Activated CD4-positive, alpha-beta T cell treated with anti-CD3 and anti-CD28 coated beads, Interleukin-2, amount 50 U/mL, for 16 hours (primary cell): ENCODE results near the gene CA10.

Experiments
- DNase-seq: peaks from one replicate; pipeline ENCODE4 v3.0.0-alpha.2; 2020

CA10 gene

DNA sequence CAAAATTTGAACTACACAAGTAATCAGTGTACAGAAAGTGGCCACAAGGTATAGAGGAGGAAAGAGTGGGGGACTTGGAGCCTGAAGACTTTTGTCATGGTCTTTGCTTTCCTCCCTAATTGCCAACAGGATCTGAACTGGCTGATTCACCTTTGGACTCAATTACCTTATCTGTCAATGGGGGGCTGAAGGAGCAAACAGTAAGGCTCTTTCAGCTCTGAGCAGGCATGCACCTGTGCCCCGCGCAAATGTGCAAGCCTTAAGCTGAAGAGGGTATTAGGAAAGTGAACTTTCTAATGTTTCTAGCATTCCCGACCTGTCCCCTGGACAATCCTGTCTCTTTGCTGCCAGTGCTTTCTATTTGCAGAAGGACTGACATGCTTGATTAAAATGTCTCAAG, 302.7 kb downstream of the CA10 start:
- DNase-seq: no peak

DNA sequence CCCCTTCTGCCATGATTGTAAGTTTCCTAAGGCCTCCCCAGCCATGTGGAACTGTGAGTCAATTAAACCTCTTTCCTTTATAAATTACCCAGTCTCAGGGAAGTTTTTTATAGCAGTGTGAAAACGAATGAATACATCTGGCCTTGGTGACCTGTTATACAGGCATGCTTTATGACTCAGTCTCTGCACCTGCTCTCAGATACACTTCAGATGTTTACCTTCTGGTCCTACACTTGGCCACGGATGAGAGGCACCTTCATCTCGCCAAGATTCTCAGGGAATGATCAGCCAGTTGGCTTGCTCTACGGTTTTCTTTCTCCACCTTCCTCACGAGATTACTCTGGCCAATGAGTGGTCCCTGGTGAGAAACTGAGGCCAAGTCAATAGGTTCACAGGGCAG, 304.7 kb downstream of the CA10 start:
- DNase-seq: no peak

DNA sequence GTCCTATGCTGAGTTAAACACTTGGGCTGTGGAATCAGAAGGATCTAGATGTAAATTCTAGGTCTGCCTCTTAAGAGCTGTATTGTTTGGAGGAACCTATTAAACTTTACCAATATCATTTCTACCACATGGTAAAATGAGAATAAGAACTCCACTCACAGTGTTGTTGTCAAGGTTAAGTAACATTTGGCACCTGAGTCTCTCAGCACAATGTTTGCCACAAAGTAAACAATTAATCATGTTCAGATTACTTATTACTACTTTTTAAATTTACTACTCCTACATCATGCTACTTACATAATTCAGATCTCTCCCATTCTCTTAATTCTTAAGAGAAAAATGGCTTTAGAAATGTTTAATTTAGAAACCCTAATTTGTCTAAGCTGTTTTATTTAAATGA, 305.9 kb downstream of the CA10 start:
- DNase-seq: no peak

DNA sequence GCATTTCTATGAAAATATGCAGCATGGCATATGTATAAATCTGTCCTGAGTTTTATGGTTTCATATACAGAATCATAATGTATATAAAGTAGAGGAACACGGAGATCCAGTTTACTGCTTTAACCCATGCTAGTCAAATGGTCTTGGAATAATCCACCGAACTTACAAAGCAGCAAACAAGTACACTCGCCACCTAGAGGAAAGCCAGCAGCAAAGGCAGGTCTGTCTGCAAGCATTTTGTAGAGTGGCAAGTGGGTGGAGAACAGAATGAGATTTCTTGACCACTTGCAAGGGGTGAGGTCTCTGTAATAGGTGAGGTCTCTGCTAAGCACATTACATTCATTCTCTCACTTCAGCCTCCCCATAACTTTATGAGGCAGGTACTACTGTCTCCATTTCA, 308.3 kb downstream of the CA10 start:
- no peak for DNase-seq

DNA sequence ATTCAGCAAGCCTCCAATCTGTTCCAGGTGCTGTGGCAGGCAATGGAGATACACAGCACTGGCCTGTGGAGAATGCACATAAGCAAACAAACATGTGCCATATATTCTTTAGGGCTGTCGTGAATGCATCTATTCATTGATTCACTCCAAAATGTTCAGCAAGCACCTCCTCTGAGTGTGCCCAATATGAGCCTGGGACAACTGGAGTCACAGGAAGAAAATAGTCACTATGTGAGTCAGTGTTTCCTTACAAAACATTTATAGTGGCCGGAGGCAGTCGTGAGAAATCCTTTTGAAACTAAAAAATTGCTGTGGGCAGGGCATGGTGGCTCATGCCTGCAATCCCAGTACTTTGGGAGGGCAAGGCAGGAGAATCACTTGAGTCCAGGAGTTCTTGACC, 310.1 kb downstream of the CA10 start:
- no peak for DNase-seq

DNA sequence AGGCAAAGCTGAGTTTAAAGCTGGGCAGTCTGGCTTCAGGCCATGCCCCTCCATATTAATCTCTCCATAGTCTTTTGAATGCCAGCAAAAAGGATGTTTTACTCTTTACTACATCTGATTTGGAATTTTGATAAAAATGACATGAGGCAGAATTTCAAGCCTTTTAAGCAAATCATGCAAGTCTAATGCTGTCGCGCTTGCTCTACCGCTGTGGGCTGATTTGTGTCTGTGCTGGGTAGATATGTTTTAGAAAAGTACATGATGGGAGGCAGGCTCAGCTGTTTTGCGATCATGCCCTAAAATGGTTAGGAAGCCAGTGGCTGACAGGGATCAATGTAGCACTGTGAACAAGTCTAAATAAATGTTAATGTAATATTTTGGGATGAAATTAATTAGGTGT, 311.9 kb downstream of the CA10 start:
- no peak for DNase-seq

DNA sequence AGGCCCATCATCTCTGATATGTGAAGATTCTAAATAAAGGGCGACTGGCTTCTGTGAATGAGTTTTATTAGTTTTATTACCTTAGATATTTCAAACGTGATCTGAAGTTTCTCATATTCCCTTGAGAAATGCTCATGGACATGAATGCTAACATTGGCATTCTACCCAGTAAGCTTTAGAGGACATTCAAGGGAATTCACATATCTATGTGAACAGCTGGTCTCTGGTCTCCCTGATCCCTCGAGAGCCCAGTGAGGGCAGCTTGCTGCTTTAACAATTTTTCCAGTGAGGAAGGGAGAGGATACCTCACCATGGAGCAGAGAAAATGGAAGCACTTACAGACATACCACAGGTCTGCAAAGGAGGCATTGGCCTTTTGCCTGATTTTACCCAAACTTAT, 312.7 kb downstream of the CA10 start:
- no peak for DNase-seq

DNA sequence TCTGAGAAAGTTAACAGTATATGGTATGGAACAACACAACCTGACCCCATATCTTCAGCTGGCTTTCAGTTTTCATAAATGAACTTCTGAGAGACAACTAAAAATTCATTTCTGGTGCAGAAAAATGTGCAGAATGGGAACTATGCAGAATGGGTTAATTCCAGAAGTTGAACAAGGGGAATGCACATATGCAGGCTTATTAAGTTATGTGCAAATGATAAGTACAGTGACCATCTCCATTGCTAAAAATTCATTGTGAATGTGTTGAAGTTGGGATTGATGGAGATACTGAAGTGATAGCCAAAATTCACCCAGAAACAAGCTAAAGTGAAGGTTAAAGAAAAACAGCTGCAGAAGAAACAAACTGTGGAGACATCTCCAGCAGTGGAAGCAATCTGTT, 315.8 kb downstream of the CA10 start:
- DNase-seq: no peak

DNA sequence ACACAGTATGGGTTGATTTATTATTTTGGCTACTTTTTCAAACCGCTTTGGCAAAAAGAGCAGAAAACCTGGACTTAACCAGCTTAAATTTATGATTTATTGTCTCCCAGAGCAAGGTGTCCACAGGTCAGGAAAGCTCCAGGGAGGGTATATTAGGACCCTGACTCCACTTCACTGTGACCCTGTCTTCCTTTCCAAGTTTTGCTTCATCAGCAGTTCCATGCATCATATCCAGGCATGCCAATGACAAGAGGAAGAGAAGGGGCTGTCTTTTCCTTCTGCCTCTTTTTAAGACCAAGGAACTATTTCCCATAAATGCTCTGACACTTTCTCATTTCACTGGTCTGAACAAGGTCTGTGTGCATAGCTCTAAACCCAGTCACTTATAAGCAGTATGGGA, 316.8 kb downstream of the CA10 start:
- no peak for DNase-seq

DNA sequence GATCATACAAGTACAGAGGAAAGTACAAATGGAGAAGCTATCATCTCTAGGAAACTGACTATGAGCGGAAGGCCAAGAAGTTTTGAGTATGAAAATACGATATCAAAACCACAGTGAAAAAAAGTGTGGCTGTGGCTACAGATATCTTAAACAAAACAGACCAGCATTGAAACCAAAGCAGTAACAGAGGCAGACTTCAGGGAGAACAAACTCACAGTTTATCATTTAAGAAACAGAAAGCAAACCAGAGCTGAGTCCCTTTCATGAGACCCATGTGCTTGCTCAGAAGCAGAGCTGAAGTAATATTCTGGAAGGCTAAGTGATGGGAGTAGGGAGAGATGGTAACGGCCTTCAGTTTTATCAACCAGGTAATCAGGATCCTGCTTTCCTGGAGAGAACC, 317.8 kb downstream of the CA10 start:
- DNase-seq: no peak

DNA sequence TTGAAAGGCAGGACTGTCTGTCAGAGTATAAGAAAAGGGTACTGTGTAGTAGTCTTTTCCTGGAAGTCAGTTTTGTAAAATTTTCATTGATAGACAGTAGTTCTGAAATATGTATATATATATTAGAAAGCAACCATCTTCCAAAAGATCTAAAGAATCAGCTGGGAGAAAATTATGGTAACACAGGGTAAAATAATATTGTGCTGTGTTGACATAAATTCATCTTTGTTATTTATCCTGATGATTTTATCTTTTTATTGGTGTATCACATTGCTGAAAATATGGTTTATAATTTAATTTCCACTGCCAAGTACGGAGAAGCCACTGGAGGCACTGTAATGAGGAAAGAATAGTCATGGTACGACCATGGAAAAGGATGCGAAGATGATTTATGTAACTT, 324.9 kb downstream of the CA10 start:
- DNase-seq: no peak

DNA sequence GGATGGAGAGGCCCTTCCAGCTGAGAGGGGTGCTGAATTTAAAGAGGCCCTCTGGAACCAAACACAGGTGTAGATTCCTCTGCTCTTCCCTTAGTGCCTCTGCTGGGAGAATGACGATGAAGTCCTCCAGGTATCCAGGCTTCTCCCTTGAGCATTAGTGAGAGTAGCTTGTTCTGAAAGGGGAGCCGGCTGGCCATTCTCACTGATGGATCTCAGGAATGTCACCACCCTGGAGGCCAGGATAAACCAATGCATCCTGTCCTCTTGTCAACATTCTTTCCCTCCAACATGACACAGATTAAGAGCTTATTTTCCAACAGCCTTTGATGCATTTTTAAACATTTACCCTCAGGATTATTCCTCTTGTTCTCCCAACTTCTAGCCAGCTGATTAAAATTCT, 325.5 kb downstream of the CA10 start:
- DNase-seq: no peak

DNA sequence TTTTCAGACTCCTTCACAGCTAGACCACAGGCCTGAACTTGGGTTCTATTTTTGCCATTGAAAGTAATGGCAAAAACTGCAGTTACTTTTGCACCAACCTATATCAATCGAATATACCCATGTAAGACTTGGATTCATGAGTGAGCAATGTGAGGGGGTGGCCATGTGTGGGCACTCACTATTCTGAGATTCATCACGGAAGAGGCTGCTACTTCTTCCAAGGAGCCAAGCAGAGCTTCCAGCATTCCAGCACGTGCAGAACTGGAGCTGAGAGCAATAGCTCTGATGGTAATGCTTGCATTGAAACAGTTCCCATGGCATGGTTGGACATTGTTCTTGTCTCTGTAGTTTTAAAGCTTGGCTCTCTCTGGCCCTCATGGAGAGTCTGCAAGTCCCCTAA, 327.6 kb downstream of the CA10 start:
- no peak for DNase-seq

DNA sequence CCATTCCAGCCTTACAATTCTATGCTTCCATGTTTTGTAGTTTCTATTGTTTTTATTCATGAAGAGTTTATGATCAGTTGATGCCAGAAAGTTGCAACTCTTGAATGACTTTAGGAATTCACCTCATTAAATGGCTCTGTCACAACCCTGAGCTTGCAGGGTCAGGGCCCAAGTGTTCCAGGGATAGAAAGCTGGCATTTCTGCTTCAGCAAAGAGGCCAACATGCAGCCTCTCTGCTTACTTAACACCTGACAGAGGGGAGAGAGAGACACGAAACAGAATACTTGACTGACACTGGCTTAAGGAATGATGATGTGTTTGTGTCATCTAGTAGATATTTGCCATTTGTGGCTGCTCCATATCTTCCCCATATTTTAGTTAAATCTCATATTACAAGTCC, 328.1 kb downstream of the CA10 start:
- no peak for DNase-seq

DNA sequence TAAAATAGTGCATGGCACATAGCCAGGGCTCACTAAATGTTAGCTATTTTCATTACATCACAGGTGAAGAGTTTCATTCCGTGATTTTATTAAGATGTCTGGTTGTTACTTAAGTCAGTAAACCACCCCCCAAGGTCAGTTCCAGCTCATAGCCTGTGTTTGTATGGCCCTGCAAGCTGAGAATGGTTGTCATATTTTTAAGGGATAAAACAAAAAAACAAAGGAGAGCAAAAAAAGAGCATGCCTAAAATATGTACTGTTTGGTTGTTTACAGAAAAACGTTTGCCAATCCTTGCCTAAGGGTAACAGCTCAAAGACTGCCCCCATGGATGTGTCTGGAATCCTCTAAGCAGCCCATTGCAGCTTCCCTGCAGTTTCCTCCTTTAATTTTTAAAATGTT, 329.6 kb downstream of the CA10 start:
- DNase-seq: no peak

DNA sequence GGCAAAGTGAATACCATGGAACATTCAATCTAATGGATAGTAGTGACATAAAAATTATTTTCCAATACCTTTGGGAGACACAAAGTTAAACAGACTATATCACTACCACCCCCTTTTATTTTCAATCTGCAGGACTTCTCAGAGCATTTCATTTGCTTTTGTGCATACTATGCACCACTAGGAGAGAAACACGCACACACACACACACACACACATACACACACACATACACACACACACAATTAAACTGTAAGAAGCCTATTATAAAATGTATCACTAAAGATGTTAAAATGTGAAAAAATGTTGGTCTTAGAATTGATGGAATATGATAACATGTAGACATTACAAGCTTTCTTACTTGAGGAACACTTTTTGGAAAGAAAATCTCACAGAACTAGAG, 331.4 kb downstream of the CA10 start:
- no peak for DNase-seq

DNA sequence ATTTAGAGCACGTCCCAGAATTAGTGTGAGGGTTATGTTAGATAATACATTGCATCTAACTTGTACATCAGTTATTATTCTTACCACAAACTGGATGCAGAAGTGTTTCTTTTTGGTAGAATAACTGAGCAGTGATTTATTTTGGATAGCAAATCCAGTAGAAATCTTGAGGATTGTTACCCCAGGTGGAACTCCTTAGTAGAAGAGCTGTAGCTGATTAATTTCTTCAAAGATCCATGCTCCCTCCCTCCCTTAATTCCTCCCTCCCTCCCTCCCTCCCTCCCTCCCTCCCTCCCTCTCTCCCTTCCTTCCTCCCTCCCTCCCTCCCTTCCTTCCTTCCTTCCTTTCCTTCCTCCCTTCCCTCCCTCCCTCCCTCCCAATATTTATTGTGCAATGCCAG, 337.7 kb downstream of the CA10 start:
- DNase-seq: no peak

DNA sequence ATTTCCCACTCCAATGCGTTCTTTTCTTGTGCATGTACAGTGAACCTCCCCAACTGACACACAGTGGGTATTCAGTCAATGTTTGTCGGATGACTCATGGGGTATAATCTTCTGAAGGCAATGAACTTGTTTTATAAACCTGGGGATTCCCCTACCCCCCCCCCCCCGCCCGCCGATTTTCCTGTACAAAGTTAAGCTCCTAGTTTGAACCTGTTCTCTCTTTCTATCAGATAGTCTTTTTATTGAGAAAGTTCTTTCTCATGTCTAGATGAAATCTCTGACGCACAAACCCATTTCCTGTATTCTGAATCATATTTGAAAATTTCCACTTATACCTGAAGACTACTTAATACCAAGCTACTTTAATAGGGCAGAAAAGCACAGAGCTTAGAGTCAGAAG, 338.3 kb downstream of the CA10 start:
- DNase-seq: peak; percentile 43

DNA sequence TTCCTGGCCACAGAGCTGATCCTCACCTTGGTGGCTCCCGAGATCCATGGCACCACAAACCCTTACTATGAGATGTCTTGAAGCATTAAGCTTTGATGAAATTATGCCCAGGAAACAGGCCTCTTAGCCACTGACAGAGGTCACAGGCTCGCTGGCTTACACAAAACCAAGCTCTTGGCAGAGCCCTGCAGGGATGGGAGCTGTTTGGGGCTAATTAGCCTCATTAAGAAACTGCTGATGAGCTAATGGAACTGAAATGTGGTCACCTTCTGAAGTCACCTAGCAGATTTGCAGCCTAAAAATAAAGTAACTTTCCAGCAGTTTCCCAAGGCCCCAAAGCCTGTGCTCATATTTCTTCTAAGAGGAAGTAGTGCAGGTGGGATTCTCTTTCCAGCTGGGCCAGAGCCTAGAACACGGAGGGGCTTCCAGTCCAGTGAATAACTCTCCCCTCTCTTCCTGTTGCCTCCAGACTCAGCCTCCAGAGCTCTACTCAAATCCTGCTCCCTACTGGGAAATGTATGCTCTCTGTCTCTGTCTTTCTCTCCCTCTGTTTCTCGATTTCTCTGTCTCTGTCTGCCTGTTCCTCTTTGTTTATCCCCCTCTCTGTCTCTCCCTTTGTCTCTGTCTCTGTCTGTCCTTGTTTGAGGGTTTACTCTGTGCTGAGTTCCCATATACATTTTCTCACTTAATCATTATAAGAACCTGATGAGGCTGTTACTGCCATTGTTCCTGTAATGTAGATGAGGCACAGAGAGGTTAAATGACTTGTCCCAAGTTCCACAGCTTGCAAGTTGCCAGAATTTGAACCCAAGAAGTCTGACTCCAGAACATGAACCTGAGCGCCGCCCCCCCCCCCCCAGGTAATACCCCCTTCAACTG, 338.9 kb downstream of the CA10 start:
- DNase-seq: peak; percentile 20

DNA sequence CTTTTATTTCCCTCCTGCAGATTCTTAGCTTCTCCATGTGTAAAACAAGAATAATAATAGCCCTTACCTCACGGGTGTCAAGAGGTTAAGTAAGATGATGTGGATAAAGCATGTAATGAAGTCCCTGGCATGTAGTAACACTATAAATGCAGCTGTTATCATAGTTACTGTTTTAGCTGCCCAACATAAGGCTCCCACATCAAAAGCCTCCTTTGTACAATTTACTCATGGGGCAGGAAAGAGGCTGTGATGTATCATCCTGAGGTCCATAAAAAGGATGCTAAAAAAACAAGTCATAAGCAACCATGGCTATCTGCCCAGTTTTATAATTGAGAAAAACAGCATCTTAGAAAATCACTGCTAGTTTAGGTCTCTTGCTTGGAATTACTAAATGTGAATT, 339.7 kb downstream of the CA10 start:
- DNase-seq: no peak

DNA sequence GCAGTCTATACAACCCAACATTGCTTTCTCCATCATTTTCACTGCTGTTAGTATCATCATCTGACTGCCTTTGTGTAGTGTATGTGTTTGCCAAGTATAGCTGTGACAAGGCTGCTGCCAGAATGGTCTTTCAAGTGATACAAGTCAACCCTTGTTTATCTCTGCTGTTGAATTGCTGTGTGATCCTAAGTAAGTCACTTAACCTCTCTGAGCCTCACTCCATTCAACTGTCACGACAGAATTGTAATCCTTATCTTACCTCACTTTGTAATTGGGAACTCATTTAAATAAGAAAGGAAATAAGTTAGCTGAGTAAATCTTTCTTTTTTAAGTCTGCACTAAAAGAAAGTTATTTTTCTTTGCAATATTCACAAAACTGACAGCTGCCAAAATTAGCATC, 340.6 kb downstream of the CA10 start:
- DNase-seq: no peak

DNA sequence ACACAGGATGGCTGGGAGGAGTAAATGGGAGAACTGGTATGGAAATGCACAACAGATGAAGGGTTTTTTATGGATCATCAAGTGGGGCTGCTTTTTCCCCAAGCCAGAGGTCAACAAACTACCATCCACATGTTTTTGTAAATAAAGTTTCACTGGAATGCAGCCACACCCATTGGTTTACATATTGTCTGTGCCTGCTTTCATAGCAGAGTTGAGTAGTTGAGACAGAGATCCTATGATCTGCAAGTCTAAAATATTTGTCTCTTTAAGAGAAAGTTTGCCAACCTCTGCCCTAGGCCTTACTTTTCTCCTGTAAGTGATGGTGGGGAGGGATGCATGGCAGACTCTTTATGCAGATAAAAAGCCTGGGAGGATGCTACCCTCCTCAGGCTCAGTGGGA, 341.4 kb downstream of the CA10 start:
- no peak for DNase-seq

DNA sequence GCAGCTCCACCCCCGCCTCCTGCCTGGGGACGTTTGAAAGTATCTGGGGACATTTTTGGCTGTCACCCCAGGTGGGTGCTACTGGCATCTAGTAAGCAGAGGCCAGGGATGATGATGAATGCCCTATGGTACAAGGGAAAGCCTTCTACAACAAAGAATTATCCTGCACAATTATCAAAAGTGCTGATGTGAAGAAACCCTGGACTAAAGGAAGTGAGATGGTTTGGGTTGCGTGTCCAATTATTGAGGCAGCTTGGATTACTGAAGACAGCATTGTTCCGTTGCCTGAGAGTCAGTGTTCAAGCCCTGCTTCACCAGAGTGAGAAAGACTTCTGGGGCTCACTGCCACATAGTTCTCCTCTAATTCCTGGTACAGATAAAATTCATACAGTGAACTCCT, 343.4 kb downstream of the CA10 start:
- DNase-seq: no peak

DNA sequence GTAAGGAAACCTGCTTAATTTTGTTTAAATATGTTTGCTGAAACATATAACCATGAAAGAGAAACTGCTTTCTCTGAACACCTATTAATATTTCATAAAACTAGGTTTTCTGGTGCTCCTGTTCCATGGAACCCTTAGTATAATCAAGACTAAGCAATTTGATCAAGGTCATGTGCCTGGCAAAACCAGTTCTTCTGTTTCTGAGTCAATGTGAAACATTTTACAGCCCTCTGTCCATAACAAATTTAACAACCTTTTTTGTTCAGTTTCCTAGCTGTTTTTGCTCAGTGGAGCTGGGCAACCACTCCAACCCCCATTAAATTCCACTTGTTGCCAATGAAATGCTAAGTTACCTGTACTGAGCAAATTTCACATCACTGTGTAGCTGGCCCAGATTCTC, 344.0 kb downstream of the CA10 start:
- no peak for DNase-seq

DNA sequence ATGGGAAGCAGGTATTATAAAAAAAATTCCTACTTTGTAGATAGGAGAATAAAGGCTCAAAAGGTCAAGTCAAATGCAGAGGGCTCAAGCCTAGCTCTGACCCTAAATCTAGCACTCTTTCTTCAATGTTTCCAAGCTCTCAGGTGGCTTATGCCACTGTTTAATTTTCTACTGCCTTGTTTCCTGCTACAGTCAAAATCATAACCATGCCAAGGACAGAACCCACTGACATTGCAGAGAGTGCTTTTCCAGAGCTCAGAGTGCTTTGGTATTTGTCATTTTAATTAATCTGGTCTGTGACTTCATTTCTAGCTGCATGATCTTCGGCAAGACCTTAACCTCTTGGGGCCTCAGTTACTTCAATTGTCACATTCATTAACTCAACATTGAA, 344.7 kb downstream of the CA10 start:
- DNase-seq: no peak
